A549 (cell line): ENCODE results near the gene UTP4. TPM values are rescaled to one million over a fixed set of nuclear protein-coding genes. Genes with fewer than 3 reads are reported as not detected.

Experiments
- ATAC-seq, 2 experiments: fragments of 200-7000 bp in 1 of 2; fragments of >200 bp in 1 of 2; cut with Nextera tagmentation in 1 of 2; cut with Tn5 transposase in 1 of 2; 3 replicates each; pipeline versions ENCODE4 v1.8.0 to v1.9.1; 2018 to 2020; ENCODE audit warnings: mild to moderate bottlenecking in 1 of 2, moderate library complexity in 1 of 2
- CTCF ChIA-PET: fragments of 300-600 bp; sonication (Branson Sonifier 250); formaldehyde crosslinking; extraction: SDS; loops from one replicate; lab custom pipeline; 2021; ENCODE audit warnings: antibody characterized with exemption, inconsistent platforms; lab: Yijun Ruan, JAX
- POLR2A ChIA-PET: fragments of 350-600 bp; formaldehyde crosslinking; extraction: SDS; loops from one replicate; lab custom pipeline; 2021; ENCODE audit warnings: antibody characterized with exemption, inconsistent platforms; lab: Yijun Ruan, JAX
- DNase-seq, 2 experiments: peaks; one replicate each; pipeline versions ENCODE4 v3.0.0 to v3.0.0-alpha.2; 2011 to 2016; ENCODE audit warnings: low read depth in 1 of 2, low spot score in 1 of 2
- FAIRE-seq: peaks from 2 replicates; lab custom pipeline; 2011; peaks lifted over from hg19 to GRCh38; lab: Jason Lieb, UNC
- H3K27ac ChIP-seq, 2 experiments: fragments of >200 bp; sonication (Bioruptor Twin); formaldehyde crosslinking; 3 replicates each; pipeline ENCODE4 v1.5.1; 2016 to 2017
- H3K4me1 ChIP-seq: fragments of >200 bp; sonication (Bioruptor Twin); formaldehyde crosslinking; 3 replicates; pipeline ENCODE4 v1.6.1; 2016
- H3K4me2 ChIP-seq: fragments of >200 bp; sonication (Bioruptor Twin); formaldehyde crosslinking; 3 replicates; pipeline ENCODE4 v1.6.1; 2016
- H3K4me3 ChIP-seq: fragments of >200 bp; sonication (Bioruptor Twin); formaldehyde crosslinking; 3 replicates; pipeline ENCODE4 v1.5.1; 2016
- H3K9me3 ChIP-seq: fragments of >200 bp; sonication (Bioruptor Twin); formaldehyde crosslinking; 3 replicates; pipeline ENCODE4 v1.6.1; 2016
- CHD2 ChIP-seq: fragments of 150-350 bp; IDR thresholded peaks from 2 replicates; pipeline ENCODE4 v1.6.1; 2014; ENCODE audit warnings: low read length; ENCODE audit not compliant: partially characterized antibody
- ESRRA ChIP-seq: fragments of 150-350 bp; IDR thresholded peaks from 2 replicates; pipeline ENCODE4 v1.6.1; 2014; ENCODE audit warnings: mild to moderate bottlenecking, low read length, borderline replicate concordance
- GATA3 ChIP-seq: IDR thresholded peaks from 2 replicates; pipeline ENCODE4 v1.6.1; 2012; ENCODE audit warnings: borderline replicate concordance
- JUN ChIP-seq, 2 experiments: fragments of >200 bp; sonication (Bioruptor Twin); formaldehyde crosslinking; IDR thresholded peaks; 2 replicates in 1 of 2; 3 replicates in 1 of 2; pipeline ENCODE4 v1.6.1; 2016 to 2017
- MAZ ChIP-seq: fragments of 150-350 bp; IDR thresholded peaks from 2 replicates; pipeline ENCODE4 v1.6.1; 2014; ENCODE audit warnings: antibody characterized with exemption, low read depth, low read length, borderline replicate concordance
- NPAS2 ChIP-seq: fragments of 250-450 bp; sonication (Bioruptor Pico); IDR thresholded peaks from 2 replicates; pipeline ENCODE4 v1.8.0; 2022; ENCODE audit warnings: mild to moderate bottlenecking, moderate library complexity, borderline replicate concordance
- POLR2A ChIP-seq: IDR thresholded peaks from 2 replicates; pipeline ENCODE4 v1.6.1; 2012; ENCODE audit warnings: mild to moderate bottlenecking, low read length
- RNF2 ChIP-seq: fragments of 200-600 bp; sonication (generic); IDR thresholded peaks from 2 replicates; pipeline ENCODE4 v1.6.1; 2016; ENCODE audit warnings: low read depth, mild to moderate bottlenecking, antibody characterized with exemption, moderate library complexity, borderline replicate concordance
- SMC3 ChIP-seq: fragments of >200 bp; sonication (Bioruptor Twin); formaldehyde crosslinking; IDR thresholded peaks from 3 replicates; pipeline ENCODE4 v1.6.1; 2018; ENCODE audit warnings: inconsistent platforms
- ZC3H11A ChIP-seq: fragments of 450-650 bp; IDR thresholded peaks from 2 replicates; pipeline ENCODE4 v1.6.1; 2014; ENCODE audit warnings: antibody characterized with exemption, mild to moderate bottlenecking
- ZSCAN20 ChIP-seq: fragments of 250-450 bp; sonication (Bioruptor Pico); IDR thresholded peaks from 2 replicates; pipeline ENCODE4 v1.8.0; 2022; ENCODE audit warnings: mild to moderate bottlenecking, moderate library complexity
- WGBS: methylation state at CpG from one replicate; pipeline ENCODE4 v1.1.6; 2017; ENCODE audit errors: missing lambda C conversion rate; 5-methylcytosine and 5-hydroxymethylcytosine counted together
- polyA plus RNA-seq, 4 experiments: library from polyadenylated mRNA; depleted of rRNA in 3 of 4; stranded (reverse); fragments of >200 nt; fragmentation: RNase III in 1 of 4; extraction: RNeasy Plus Mini Kit Qiagen cat#74134 plus additional on column Dnase treatment in 1 of 4; gene quantifications; 2 replicates in 3 of 4; 3 replicates in 1 of 4; pipeline ENCODE4 v1.2.3, GENCODE V29; 2011 to 2017
- TF ChIP-seq, protein P1 (sequence below): fragments of 250-450 bp; sonication (Bioruptor Pico); IDR thresholded peaks from 2 replicates; pipeline ENCODE4 v1.5.0; 2021; ENCODE audit warnings: mild to moderate bottlenecking, moderate library complexity, borderline replicate concordance
- TF ChIP-seq, protein P2 (sequence below): IDR thresholded peaks from 2 replicates; pipeline ENCODE4 v1.6.1; 2012; ENCODE audit warnings: low read depth, borderline replicate concordance
- TF ChIP-seq, protein P3 (sequence below): fragments of 200-600 bp; sonication (generic); IDR thresholded peaks from 2 replicates; pipeline ENCODE4 v1.6.1; 2016; ENCODE audit warnings: antibody characterized with exemption, mild to moderate bottlenecking, moderate library complexity
- TF ChIP-seq, protein P4 (sequence below): IDR thresholded peaks from 2 replicates; pipeline ENCODE4 v1.6.1; 2012
- TF ChIP-seq, protein P5 (sequence below): fragments of 150-350 bp; IDR thresholded peaks from 2 replicates; pipeline ENCODE4 v1.6.1; 2014; ENCODE audit warnings: low read depth, mild to moderate bottlenecking, low read length
- TF ChIP-seq, protein P6 (sequence below): fragments of 450-650 bp; IDR thresholded peaks from 2 replicates; pipeline ENCODE4 v1.6.1; 2014; ENCODE audit warnings: antibody characterized with exemption

Gene UTP4
- polyA plus RNA-seq, 2 of the 4 experiments (the other 2 are of a cell fraction) = 77.1 to 118 TPM

DNA sequence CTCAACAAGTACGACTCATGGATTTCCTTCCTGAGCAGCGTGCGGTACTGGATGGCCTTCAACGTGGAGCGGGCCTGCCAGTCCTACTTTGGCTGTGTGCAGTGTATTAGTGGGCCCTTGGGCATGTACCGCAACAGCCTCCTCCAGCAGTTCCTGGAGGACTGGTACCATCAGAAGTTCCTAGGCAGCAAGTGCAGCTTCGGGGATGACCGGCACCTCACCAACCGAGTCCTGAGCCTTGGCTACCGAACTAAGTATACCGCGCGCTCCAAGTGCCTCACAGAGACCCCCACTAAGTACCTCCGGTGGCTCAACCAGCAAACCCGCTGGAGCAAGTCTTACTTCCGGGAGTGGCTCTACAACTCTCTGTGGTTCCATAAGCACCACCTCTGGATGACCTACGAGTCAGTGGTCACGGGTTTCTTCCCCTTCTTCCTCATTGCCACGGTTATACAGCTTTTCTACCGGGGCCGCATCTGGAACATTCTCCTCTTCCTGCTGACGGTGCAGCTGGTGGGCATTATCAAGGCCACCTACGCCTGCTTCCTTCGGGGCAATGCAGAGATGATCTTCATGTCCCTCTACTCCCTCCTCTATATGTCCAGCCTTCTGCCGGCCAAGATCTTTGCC, 18.0 kb upstream of the UTP4 start:
- H3K4me3 ChIP-seq = no peak overlapping the region

DNA sequence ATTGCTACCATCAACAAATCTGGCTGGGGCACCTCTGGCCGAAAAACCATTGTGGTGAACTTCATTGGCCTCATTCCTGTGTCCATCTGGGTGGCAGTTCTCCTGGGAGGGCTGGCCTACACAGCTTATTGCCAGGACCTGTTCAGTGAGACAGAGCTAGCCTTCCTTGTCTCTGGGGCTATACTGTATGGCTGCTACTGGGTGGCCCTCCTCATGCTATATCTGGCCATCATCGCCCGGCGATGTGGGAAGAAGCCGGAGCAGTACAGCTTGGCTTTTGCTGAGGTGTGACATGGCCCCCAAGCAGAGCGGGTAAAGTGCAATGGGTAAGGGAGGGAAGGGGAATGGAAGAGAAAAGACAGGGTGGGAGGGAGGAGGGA, 17.5 kb upstream of the UTP4 start:
- 95% methylated on average over 6 of the region's 6 CpGs for WGBS
- no peaks in the 10 kb centered on the region for H3K4me1 ChIP-seq
- ATAC-seq (no peak), FAIRE-seq (no peak)
- TF ChIP-seq, protein P1, sequence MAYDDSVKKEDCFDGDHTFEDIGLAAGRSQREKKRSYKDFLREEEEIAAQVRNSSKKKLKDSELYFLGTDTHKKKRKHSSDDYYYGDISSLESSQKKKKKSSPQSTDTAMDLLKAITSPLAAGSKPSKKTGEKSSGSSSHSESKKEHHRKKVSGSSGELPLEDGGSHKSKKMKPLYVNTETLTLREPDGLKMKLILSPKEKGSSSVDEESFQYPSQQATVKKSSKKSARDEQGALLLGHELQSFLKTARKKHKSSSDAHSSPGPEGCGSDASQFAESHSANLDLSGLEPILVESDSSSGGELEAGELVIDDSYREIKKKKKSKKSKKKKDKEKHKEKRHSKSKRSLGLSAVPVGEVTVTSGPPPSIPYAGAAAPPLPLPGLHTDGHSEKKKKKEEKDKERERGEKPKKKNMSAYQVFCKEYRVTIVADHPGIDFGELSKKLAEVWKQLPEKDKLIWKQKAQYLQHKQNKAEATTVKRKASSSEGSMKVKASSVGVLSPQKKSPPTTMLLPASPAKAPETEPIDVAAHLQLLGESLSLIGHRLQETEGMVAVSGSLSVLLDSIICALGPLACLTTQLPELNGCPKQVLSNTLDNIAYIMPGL (CRISPR knock-in tag) = no peak
- TF ChIP-seq POLR2A = no peak
- TF ChIP-seq NPAS2 (CRISPR knock-in tag) = no peak
- TF ChIP-seq, protein P2, sequence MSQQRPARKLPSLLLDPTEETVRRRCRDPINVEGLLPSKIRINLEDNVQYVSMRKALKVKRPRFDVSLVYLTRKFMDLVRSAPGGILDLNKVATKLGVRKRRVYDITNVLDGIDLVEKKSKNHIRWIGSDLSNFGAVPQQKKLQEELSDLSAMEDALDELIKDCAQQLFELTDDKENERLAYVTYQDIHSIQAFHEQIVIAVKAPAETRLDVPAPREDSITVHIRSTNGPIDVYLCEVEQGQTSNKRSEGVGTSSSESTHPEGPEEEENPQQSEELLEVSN = no peak
- TF ChIP-seq GATA3 = no peak
- TF ChIP-seq, protein P3, sequence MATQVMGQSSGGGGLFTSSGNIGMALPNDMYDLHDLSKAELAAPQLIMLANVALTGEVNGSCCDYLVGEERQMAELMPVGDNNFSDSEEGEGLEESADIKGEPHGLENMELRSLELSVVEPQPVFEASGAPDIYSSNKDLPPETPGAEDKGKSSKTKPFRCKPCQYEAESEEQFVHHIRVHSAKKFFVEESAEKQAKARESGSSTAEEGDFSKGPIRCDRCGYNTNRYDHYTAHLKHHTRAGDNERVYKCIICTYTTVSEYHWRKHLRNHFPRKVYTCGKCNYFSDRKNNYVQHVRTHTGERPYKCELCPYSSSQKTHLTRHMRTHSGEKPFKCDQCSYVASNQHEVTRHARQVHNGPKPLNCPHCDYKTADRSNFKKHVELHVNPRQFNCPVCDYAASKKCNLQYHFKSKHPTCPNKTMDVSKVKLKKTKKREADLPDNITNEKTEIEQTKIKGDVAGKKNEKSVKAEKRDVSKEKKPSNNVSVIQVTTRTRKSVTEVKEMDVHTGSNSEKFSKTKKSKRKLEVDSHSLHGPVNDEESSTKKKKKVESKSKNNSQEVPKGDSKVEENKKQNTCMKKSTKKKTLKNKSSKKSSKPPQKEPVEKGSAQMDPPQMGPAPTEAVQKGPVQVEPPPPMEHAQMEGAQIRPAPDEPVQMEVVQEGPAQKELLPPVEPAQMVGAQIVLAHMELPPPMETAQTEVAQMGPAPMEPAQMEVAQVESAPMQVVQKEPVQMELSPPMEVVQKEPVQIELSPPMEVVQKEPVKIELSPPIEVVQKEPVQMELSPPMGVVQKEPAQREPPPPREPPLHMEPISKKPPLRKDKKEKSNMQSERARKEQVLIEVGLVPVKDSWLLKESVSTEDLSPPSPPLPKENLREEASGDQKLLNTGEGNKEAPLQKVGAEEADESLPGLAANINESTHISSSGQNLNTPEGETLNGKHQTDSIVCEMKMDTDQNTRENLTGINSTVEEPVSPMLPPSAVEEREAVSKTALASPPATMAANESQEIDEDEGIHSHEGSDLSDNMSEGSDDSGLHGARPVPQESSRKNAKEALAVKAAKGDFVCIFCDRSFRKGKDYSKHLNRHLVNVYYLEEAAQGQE = no peak
- no peak for TF ChIP-seq CHD2
- TF ChIP-seq MAZ = no peak
- TF ChIP-seq SMC3 = no peak
- TF ChIP-seq JUN (IDR thresholded peaks at IDR 0.05) = no peak
- no peak for TF ChIP-seq ZSCAN20 (CRISPR knock-in tag)
- no peak for TF ChIP-seq ZC3H11A
- TF ChIP-seq, protein P4, sequence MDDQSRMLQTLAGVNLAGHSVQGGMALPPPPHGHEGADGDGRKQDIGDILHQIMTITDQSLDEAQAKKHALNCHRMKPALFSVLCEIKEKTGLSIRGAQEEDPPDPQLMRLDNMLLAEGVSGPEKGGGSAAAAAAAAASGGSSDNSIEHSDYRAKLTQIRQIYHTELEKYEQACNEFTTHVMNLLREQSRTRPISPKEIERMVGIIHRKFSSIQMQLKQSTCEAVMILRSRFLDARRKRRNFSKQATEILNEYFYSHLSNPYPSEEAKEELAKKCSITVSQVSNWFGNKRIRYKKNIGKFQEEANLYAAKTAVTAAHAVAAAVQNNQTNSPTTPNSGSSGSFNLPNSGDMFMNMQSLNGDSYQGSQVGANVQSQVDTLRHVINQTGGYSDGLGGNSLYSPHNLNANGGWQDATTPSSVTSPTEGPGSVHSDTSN = no peak
- TF ChIP-seq, protein P5, sequence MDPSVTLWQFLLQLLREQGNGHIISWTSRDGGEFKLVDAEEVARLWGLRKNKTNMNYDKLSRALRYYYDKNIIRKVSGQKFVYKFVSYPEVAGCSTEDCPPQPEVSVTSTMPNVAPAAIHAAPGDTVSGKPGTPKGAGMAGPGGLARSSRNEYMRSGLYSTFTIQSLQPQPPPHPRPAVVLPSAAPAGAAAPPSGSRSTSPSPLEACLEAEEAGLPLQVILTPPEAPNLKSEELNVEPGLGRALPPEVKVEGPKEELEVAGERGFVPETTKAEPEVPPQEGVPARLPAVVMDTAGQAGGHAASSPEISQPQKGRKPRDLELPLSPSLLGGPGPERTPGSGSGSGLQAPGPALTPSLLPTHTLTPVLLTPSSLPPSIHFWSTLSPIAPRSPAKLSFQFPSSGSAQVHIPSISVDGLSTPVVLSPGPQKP = no peak
- TF ChIP-seq ESRRA = no peak
- TF ChIP-seq, all 56 proteins: peak for 0
- no peak overlapping the region for H3K27ac ChIP-seq
- ChIA-PET CTCF (interaction anchor here (0.9 to 24.8 kb wide), 6 partner anchors 9 to 268 kb away, joined by 3 to 503 read pairs (median 16); partner anchors contain the start of gene HAS3), POLR2A (interaction anchor here (0.5 to 1.6 kb wide), 3 partner anchors 9 to 247 kb away, joined by 4 to 5 read pairs (median 5); partner anchors contain the start of gene HAS3)
- no peak overlapping the region for H3K4me2 ChIP-seq
- H3K9me3 ChIP-seq = no peaks in the 10 kb centered on the region
- no peak overlapping the region for H3K4me3 ChIP-seq
- DNase-seq = no peak

More for the DNA sequence above, 18.0 kb upstream of the UTP4 start:
- DNase-seq = no peak
- Histone ChIP-seq H3K9me3 (no peaks in the 10 kb centered on the region), H3K4me2 (no peak overlapping the region), H3K4me1 (no peaks in the 10 kb centered on the region), H3K27ac (no peak overlapping the region)
- 96% methylated on average over 25 of the region's 25 CpGs for WGBS
- CTCF ChIA-PET = interaction anchor here (0.6 to 24.8 kb wide), 13 partner anchors 9 to 342 kb away, joined by 3 to 503 read pairs (median 4); partner anchors contain the start of gene HAS3
- TF ChIP-seq RNF2 (no peak), SMC3 (no peak), GATA3 (no peak)
- TF ChIP-seq, protein P6, sequence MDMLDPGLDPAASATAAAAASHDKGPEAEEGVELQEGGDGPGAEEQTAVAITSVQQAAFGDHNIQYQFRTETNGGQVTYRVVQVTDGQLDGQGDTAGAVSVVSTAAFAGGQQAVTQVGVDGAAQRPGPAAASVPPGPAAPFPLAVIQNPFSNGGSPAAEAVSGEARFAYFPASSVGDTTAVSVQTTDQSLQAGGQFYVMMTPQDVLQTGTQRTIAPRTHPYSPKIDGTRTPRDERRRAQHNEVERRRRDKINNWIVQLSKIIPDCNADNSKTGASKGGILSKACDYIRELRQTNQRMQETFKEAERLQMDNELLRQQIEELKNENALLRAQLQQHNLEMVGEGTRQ = no peak
- ATAC-seq = no peak
- POLR2A ChIA-PET = interaction anchor here (0.5 to 1.6 kb wide), 2 partner anchors 9 to 247 kb away, joined by 5 read pairs; partner anchors contain the start of gene HAS3
- FAIRE-seq = no peak
